ENCODE measurements around the gene CDC42BPB. TPM values are rescaled to one million over a fixed set of nuclear protein-coding genes. Genes with fewer than 3 reads are reported as not detected.

The CDC42BPB gene
- polyA plus RNA-seq, 1 of the 3 experiments (the other 2 are of a cell fraction), result 61.6 TPM

DNA sequence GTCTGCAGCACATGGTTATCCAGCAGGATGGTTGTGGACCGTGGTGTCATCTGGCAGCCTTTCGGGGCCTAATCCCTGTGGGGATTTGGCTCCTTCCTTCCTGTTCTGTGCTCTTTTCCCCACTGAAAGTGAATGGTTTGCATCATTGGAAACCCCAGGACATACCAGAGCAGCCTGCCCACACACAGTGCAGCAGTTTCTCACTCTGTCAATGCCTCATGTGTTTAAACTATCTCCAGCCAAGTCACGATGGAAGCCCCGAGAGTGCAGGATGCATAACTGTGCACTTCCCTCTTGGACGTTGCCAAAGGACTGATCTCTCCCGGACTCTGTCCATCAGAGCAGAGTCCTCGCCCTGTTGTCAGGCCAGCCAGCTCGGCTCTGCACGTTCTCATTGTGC is 163.9 kb downstream of the CDC42BPB start:
- Histone ChIP-seq H2AFZ (ENCODE audit: low read depth) (no peak overlapping the region), H3K79me2 (ENCODE audit: insufficient read depth) (no peaks in the 10 kb centered on the region), H3K4me3 (ENCODE audit: low read depth in 2 of 2, low read length in 1 of 2) (no peak overlapping the region), H3K36me3 (replicated peaks in 1 of 2; ENCODE audit: control insufficient read depth in 1 of 2, insufficient read depth in 2 of 2, low read length in 1 of 2) (peaks cover 23 to 31% of the 10 kb centered on the region in 2 experiments), H4K20me1 (ENCODE audit: insufficient read depth) (no peaks in the 10 kb centered on the region), H3F3A (replicated peaks; ENCODE audit: insufficient read depth) (no peaks in the 10 kb centered on the region), H3K9ac (no peak overlapping the region), H3K9me3 (no peaks in the 10 kb centered on the region), H3K4me1 (ENCODE audit: control insufficient read depth in 1 of 2, insufficient read depth in 2 of 2, low read depth in 1 of 2, low read length in 1 of 2) (no peaks in the 10 kb centered on the region), H3K27ac (ENCODE audit: low read depth in 2 of 2, low read length in 1 of 2) (no peak overlapping the region), H3K27me3 (ENCODE audit: insufficient read depth) (no peaks in the 10 kb centered on the region), H3K4me2 (no peak overlapping the region), H3K9me2 (no peaks in the 10 kb centered on the region)
- POLR2A ChIA-PET, result no interaction called here
- CTCF ChIA-PET, result interaction anchor here (0.7 kb wide), 1 partner anchor 17 kb away, joined by 3 read pairs; no protein-coding TSS in a partner anchor
- DNase-seq, result no peak
- 94% methylated on average over 9 of the region's 9 CpGs for WGBS (ENCODE audit: low lambda C conversion rate)
- TF ChIP-seq, protein P1, sequence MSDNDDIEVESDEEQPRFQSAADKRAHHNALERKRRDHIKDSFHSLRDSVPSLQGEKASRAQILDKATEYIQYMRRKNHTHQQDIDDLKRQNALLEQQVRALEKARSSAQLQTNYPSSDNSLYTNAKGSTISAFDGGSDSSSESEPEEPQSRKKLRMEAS (IDR thresholded peaks at IDR 0.05; ENCODE audit: low read depth), result no peak
- no peak for TF ChIP-seq SMC3 (IDR thresholded peaks at IDR 0.05; ENCODE audit: low read depth, low read length)
- no peak for TF ChIP-seq YY1 (IDR thresholded peaks at IDR 0.05; ENCODE audit: low read depth)
- TF ChIP-seq, protein P2, sequence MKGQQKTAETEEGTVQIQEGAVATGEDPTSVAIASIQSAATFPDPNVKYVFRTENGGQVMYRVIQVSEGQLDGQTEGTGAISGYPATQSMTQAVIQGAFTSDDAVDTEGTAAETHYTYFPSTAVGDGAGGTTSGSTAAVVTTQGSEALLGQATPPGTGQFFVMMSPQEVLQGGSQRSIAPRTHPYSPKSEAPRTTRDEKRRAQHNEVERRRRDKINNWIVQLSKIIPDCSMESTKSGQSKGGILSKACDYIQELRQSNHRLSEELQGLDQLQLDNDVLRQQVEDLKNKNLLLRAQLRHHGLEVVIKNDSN (IDR thresholded peaks at IDR 0.05; ENCODE audit: borderline replicate concordance, low read depth), result no peak
- no peak for TF ChIP-seq EP300 (IDR thresholded peaks at IDR 0.05; ENCODE audit: borderline replicate concordance in 1 of 2, low read depth in 1 of 2, low read length in 1 of 2)
- no peak for TF ChIP-seq POLR2AphosphoS5 (IDR thresholded peaks at IDR 0.05; ENCODE audit: low read depth, low read length)
- no peak for TF ChIP-seq RXRA (IDR thresholded peaks at IDR 0.05; ENCODE audit: borderline replicate concordance, low read depth)
- no peak for TF ChIP-seq SIN3A (IDR thresholded peaks at IDR 0.05; ENCODE audit: borderline replicate concordance, low read depth, low read length)
- no peak for TF ChIP-seq MXI1 (IDR thresholded peaks at IDR 0.05; ENCODE audit: low read depth, low read length)
- no peak for TF ChIP-seq GATA2 (CRISPR knock-in tag; IDR thresholded peaks at IDR 0.05)
- TF ChIP-seq, protein P3, sequence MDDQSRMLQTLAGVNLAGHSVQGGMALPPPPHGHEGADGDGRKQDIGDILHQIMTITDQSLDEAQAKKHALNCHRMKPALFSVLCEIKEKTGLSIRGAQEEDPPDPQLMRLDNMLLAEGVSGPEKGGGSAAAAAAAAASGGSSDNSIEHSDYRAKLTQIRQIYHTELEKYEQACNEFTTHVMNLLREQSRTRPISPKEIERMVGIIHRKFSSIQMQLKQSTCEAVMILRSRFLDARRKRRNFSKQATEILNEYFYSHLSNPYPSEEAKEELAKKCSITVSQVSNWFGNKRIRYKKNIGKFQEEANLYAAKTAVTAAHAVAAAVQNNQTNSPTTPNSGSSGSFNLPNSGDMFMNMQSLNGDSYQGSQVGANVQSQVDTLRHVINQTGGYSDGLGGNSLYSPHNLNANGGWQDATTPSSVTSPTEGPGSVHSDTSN (IDR thresholded peaks at IDR 0.05), result no peak

DNA sequence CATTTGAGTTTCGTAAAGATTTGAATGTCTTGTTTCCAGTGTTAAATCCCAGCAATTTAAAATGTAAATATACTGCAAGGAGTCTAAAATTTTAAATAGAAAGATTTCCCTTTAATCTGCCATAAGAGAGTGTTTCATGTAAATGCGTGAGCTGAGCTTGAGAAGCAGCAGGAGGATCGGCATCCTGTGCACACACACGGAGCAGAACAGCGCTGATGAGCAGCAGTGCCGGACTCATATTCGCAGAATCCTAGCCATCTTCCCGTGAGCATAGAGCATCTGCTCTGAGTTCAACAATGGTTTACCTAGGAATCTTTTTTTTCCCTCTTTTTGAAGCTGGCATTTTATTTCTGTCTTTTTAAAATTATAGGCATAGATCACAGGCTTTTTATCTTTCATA is 164.7 kb downstream of the CDC42BPB start:
- H3K27me3 ChIP-seq (ENCODE audit: insufficient read depth), result no peaks in the 10 kb centered on the region
- H3K27ac ChIP-seq (ENCODE audit: low read depth in 2 of 2, low read length in 1 of 2), result no peak overlapping the region
- ChIA-PET CTCF (no interaction called here), POLR2A (no interaction called here)
- no peaks in the 10 kb centered on the region for H3K79me2 ChIP-seq (ENCODE audit: insufficient read depth)
- no peaks in the 10 kb centered on the region for H3K9me2 ChIP-seq
- no peaks in the 10 kb centered on the region for H3K9me3 ChIP-seq
- H4K20me1 ChIP-seq (ENCODE audit: insufficient read depth), result no peaks in the 10 kb centered on the region
- H3K36me3 ChIP-seq (replicated peaks in 1 of 2; ENCODE audit: control insufficient read depth in 1 of 2, insufficient read depth in 2 of 2, low read length in 1 of 2), result peaks cover 21 to 30% of the 10 kb centered on the region in 2 experiments
- TF ChIP-seq RAD21 (IDR thresholded peaks at IDR 0.05; ENCODE audit: low read length) (no peak), JUND (IDR thresholded peaks at IDR 0.05) (no peak), RCOR1 (IDR thresholded peaks at IDR 0.05; ENCODE audit: low read length) (no peak), FOXJ3 (CRISPR knock-in tag; IDR thresholded peaks at IDR 0.05) (no peak), CHD2 (IDR thresholded peaks at IDR 0.05; ENCODE audit: low read length, partially characterized antibody) (no peak), SIN3A (IDR thresholded peaks at IDR 0.05; ENCODE audit: borderline replicate concordance, low read depth, low read length) (no peak), MXI1 (IDR thresholded peaks at IDR 0.05; ENCODE audit: low read depth, low read length) (no peak), POLR2AphosphoS5 (IDR thresholded peaks at IDR 0.05; ENCODE audit: low read depth, low read length) (no peak)
- TF ChIP-seq, protein P1 (IDR thresholded peaks at IDR 0.05; ENCODE audit: low read depth), result no peak
- no peak for DNase-seq
- no peaks in the 10 kb centered on the region for H3F3A ChIP-seq (replicated peaks; ENCODE audit: insufficient read depth)
- WGBS (ENCODE audit: low lambda C conversion rate), result 96% methylated on average over 8 of the region's 8 CpGs
- H3K4me2 ChIP-seq, result no peak overlapping the region
- H3K4me1 ChIP-seq (ENCODE audit: control insufficient read depth in 1 of 2, insufficient read depth in 2 of 2, low read depth in 1 of 2, low read length in 1 of 2), result no peaks in the 10 kb centered on the region
- no peak overlapping the region for H3K4me3 ChIP-seq (ENCODE audit: low read depth in 2 of 2, low read length in 1 of 2)
- no peak overlapping the region for H2AFZ ChIP-seq (ENCODE audit: low read depth)
- no peak overlapping the region for H3K9ac ChIP-seq
